GM13977 (cell line): ENCODE data around the gene SMIM20.

ENCODE experiments used
- DNase-seq: peaks from one replicate; pipeline ENCODE4 v3.0.0; 2012; ENCODE audit warnings: low spot score
- CTCF ChIP-seq: IDR thresholded peaks from 2 replicates; pipeline ENCODE4 v1.5.1; 2012; ENCODE audit warnings: mild to moderate bottlenecking, control low read depth; ENCODE audit not compliant: insufficient read depth; ENCODE audit errors: extremely low read depth, missing control alignments
- in situ Hi-C: fragments of 300-500 bp; cut with MboI; formaldehyde crosslinking; loops from one replicate; pipeline ENCODE4 v1.12.0; 2022; ENCODE audit warnings: low sequenced_read_pairs, low pct_unique_long_range_greater_than_20kb, mixed read lengths, inconsistent platforms; ENCODE audit not compliant: unreplicated experiment

SMIM20 gene

GRCh38 chr4:25941457-25942221 is 27.6 kb downstream of the SMIM20 start:
- TF ChIP-seq CTCF: no peak
- in situ Hi-C loops: no loop called here
- no peak for DNase-seq

- no peak for DNase-seq
- TF ChIP-seq CTCF: no peak
- in situ Hi-C loops: no loop called here
Observed at GRCh38 chr4:25943312-25943711, 29.3 kb downstream of the SMIM20 start.

- DNase-seq: no peak
- no peak for TF ChIP-seq CTCF
- in situ Hi-C loops: no loop called here
Observed at GRCh38 chr4:25943805-25944204, 29.8 kb downstream of the SMIM20 start.

DNA sequence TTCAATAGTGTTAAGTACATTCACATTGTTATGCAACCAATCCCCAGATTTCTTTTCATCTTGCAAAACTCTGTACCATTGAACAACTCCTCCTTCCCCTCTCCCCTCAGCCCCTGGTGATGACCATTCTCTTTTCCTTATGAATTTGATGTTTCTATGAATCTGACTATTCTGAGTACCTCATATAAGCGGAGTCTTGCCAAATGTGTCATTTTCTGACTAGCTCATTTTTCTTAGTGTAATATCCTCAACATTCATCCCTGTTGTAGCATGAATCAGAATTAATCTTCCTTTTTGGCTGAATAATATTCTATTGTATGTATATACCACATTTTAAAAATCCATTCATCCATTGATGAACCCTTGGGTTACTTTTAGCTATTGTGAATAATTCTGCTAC is 34.0 kb downstream of the SMIM20 start:
- no peak for TF ChIP-seq CTCF
- DNase-seq: no peak
- in situ Hi-C loops: no loop called here

DNA sequence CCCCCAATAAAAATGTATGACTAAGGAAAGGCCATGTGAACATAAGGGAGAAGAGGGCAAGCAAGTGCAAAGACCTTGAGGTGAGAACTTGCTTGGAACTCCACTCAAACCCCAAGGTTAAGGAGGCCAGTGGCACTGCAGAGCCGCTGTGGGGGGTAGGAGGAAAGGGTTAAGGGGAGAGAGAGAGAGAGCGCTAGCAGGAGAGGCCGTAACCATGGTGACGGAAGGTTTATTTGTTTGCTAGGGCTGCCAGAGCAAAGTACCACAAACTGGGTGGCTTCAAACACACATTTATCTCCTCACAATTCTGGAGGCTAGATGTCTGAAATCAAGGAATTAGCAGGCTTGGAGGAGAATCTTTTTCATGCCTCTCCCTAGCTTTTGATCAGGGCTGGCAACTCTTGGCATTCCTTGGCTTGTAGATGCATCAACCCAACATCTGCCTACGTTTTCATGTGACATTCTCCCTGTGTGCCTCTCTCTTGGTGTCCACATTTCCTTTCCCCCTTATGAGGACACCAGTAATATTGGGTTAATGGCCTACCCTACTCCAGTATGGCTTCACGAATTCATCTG is 35.2 kb downstream of the SMIM20 start:
- TF ChIP-seq CTCF: no peak
- in situ Hi-C loops: no loop called here
- no peak for DNase-seq

DNA sequence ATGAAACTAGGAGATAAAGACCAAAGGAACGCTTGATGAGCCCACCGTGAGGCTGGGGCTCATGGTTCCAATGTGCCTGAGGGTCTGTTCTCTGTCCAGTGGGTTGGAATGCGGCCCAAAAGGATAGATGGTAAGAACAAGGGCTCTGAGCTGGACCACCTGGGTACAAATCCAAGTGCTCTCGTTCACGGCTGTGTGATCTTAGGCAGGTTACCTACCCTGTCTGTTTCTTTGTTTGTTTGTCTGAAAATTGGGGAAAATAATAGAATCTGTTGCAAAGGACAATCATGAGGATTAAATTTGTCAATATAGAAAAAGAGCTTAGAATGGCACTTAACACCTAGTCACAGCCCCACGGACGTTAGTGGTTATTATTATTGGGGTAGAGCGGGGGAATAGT is 36.0 kb downstream of the SMIM20 start:
- no peak for TF ChIP-seq CTCF
- in situ Hi-C loops: no loop called here

More for the DNA sequence above, 36.0 kb downstream of the SMIM20 start:
- no peak for DNase-seq
